CD4-positive, alpha-beta memory T cell (primary cell): Measurements from ENCODE around the gene POM121C. TPM values are rescaled to one million over a fixed set of nuclear protein-coding genes. Genes with fewer than 3 reads are reported as not detected.
"Not testable (repeated sequence)": the region's sequence is repeated elsewhere in the genome, so short reads cannot be mapped to it uniquely, and the experiment has no call there.

Experiments used
- CTCF ChIA-PET: fragments of 350-600 bp; sonication (Branson Sonifier 250); formaldehyde crosslinking; loops from one replicate; lab custom pipeline; 2021; ENCODE audit warnings: inconsistent platforms; ENCODE audit not compliant: partially characterized antibody; lab: Charles Lee
- POLR2A ChIA-PET: fragments of 350-600 bp; sonication (Branson Sonifier 250); formaldehyde crosslinking; loops from one replicate; lab custom pipeline; 2021; ENCODE audit not compliant: partially characterized antibody; lab: Charles Lee
- DNase-seq, 5 donors: peaks; one replicate each; pipeline versions ENCODE4 v3.0.0 to v3.0.0-alpha.2; 2020 to 2022; ENCODE audit warnings: mixed read lengths in 1 of 5
- H3K27ac ChIP-seq: one replicate; pipeline ENCODE4 v1.7.0; 2013; ENCODE audit warnings: low read depth, low read length
- H3K27me3 ChIP-seq: 2 replicates; pipeline ENCODE4 v1.7.0; 2013; ENCODE audit warnings: mild to moderate bottlenecking, low read length, moderate library complexity; ENCODE audit not compliant: insufficient read depth
- H3K36me3 ChIP-seq: 2 replicates; pipeline ENCODE4 v1.7.0; 2013; ENCODE audit warnings: mild to moderate bottlenecking, low read length, moderate library complexity; ENCODE audit not compliant: insufficient read depth
- H3K4me1 ChIP-seq: 2 replicates; pipeline ENCODE4 v1.7.0; 2013; ENCODE audit warnings: mild to moderate bottlenecking, low read length, moderate library complexity; ENCODE audit not compliant: insufficient read depth
- H3K4me3 ChIP-seq, 2 donors: one replicate each; pipeline ENCODE4 v1.7.0; 2013; ENCODE audit warnings: low read length in 2 of 2, mild to moderate bottlenecking in 1 of 2
- H3K9me3 ChIP-seq, 2 donors: one replicate each; pipeline ENCODE4 v1.7.0; 2013; ENCODE audit warnings: low read length in 2 of 2, control low read depth in 1 of 2; ENCODE audit not compliant: control insufficient read depth in 1 of 2
- H3K27ac Mint-ChIP-seq, 7 donors: one replicate each; pipeline ENCODE4 v1.8.0; 2020 to 2021; ENCODE audit warnings: mixed read lengths in 7 of 7, mild to moderate bottlenecking in 6 of 7, inconsistent platforms in 3 of 7, moderate library complexity in 3 of 7
- H3K27me3 Mint-ChIP-seq, 2 donors: one replicate each; pipeline ENCODE4 v1.8.0; 2020 to 2021; ENCODE audit warnings: mixed read lengths in 2 of 2
- H3K36me3 Mint-ChIP-seq, 2 donors: one replicate each; pipeline ENCODE4 v1.8.0; 2020 to 2021; ENCODE audit warnings: mixed read lengths in 2 of 2, inconsistent platforms in 1 of 2, mild to moderate bottlenecking in 1 of 2
- H3K4me1 Mint-ChIP-seq, 4 donors: one replicate each; pipeline ENCODE4 v1.8.0; 2020 to 2021; ENCODE audit warnings: mixed read lengths in 4 of 4, mild to moderate bottlenecking in 1 of 4
- H3K4me3 Mint-ChIP-seq, 8 donors: one replicate each; pipeline ENCODE4 v1.8.0; 2020 to 2021; ENCODE audit warnings: mixed read lengths in 8 of 8, mild to moderate bottlenecking in 7 of 8, moderate library complexity in 6 of 8, inconsistent platforms in 3 of 8
- H3K9me3 Mint-ChIP-seq, 8 donors: one replicate each; pipeline ENCODE4 v1.8.0; 2020 to 2021; ENCODE audit warnings: mixed read lengths in 8 of 8, mild to moderate bottlenecking in 5 of 8, inconsistent platforms in 3 of 8, moderate library complexity in 1 of 8
- intact Hi-C: fragments of 100-400 bp; cut with micrococcal nuclease; formaldehyde crosslinking; loops from one replicate; pipeline ENCODE4 v1.15.1; 2023
- polyA plus RNA-seq, 2 donors: library from polyadenylated mRNA; unstranded; fragments of 300-500 nt; fragmentation: Illumina TruSeq; gene quantifications; one replicate each; pipeline ENCODE4 v1.2.3, GENCODE V29; 2021
- total RNA-seq, 2 experiments: library from RNA; stranded (reverse); gene quantifications; one replicate each; pipeline ENCODE4 v1.2.3, GENCODE V29; 2021

POM121C gene
- total and polyA plus RNA-seq, 4 experiments from 2014 or later, result 4.2 to 85.3 (median 54.8) TPM

DNA sequence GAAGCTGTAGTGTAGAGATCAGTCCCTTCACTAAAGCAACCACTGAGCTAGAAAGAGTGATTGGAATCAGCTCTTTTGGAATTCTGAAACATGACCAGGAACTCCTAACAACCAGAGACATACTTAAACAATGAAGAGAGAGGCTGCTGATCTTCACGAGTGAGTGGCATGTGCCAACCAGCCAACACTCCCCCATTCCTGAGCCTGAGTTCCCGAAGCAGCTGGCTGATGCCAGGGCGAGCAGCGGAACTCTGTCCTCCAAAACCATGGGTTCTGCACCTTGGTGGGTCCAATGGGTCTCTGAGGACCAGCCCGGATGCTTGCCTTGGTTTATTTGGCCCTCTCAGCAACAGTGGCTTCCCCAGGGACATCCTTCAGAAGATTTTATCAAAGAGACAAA is 25.6 kb downstream of the POM121C start:
- H3K4me3 ChIP-seq, H3K4me1 Mint-ChIP-seq, intact Hi-C loops, H3K9me3 ChIP-seq, POLR2A ChIA-PET, H3K9me3 Mint-ChIP-seq, CTCF ChIA-PET, H3K36me3 Mint-ChIP-seq, H3K36me3 ChIP-seq, H3K27me3 Mint-ChIP-seq, H3K27ac ChIP-seq, DNase-seq, H3K27me3 ChIP-seq, H3K4me1 ChIP-seq: not testable (repeated sequence)
- H3K4me3 Mint-ChIP-seq, result peak overlapping the region in 1 of 8 donors; percentile 61
- peak overlapping the region in 2 of 7 donors; percentile 36 to 70 for H3K27ac Mint-ChIP-seq

DNA sequence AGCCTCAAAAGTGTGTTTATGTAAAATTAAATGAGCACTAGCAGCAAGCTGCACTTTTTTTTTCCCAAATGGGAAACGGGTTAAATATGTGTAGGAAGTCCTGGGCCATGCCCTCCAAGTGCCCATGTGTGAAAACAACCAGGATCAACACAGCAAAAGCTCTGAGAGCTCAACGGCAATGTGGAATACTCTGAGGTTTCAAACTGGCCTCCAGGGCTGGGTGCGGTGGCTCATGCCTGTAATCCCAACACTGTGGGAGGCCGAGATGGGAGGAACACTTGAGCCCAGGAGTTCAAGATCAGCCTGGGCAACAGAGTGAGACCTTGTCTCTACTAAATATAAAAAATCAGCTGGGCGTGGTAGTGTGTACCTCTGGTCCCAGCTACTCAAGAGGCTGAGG is 28.1 kb downstream of the POM121C start:
- not testable (repeated sequence) for H3K27me3 Mint-ChIP-seq, H3K36me3 Mint-ChIP-seq

GRCh38 chr7:75456403-75456802 is 29.7 kb downstream of the POM121C start:
- H3K27ac ChIP-seq, CTCF ChIA-PET, H3K27ac Mint-ChIP-seq, H3K36me3 Mint-ChIP-seq, H3K4me1 ChIP-seq, H3K27me3 Mint-ChIP-seq, H3K4me1 Mint-ChIP-seq, H3K36me3 ChIP-seq, DNase-seq, H3K9me3 Mint-ChIP-seq, H3K9me3 ChIP-seq, H3K4me3 ChIP-seq, POLR2A ChIA-PET, H3K4me3 Mint-ChIP-seq, H3K27me3 ChIP-seq, intact Hi-C loops: not testable (repeated sequence)

More for the DNA sequence above, 28.1 kb downstream of the POM121C start:
- H3K4me1 ChIP-seq, H3K4me3 Mint-ChIP-seq, POLR2A ChIA-PET, H3K9me3 ChIP-seq, H3K36me3 ChIP-seq, CTCF ChIA-PET, H3K27ac ChIP-seq, H3K4me1 Mint-ChIP-seq, H3K27ac Mint-ChIP-seq, DNase-seq, intact Hi-C loops, H3K9me3 Mint-ChIP-seq, H3K27me3 ChIP-seq, H3K4me3 ChIP-seq: not testable (repeated sequence)

DNA sequence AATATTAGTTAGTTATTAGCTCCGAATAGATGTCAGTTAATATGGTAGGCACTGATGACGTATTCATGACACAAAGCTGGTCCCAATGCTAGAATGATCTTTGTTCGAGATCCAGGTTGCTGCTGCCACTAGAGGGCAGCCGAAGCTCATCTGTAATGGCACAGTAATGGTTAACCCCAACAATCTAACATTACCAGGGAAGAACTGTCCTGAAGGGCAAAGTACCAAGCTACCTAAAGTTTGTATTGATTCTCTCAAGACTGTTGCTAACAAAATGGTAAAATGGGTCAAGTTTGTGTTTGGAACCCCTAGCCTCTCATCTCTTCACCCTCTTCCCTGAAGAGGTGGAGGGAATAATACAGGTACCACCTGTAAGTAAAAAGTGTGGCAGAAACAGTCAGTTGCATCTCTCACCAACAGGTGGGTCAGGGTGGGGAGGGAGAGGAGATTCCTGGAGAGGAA is 33.6 kb downstream of the POM121C start:
- H3K27me3 ChIP-seq, H3K4me3 ChIP-seq, H3K4me1 ChIP-seq, H3K9me3 ChIP-seq, intact Hi-C loops, H3K4me1 Mint-ChIP-seq, H3K9me3 Mint-ChIP-seq, H3K36me3 ChIP-seq, POLR2A ChIA-PET, H3K4me3 Mint-ChIP-seq, H3K27ac Mint-ChIP-seq, H3K27me3 Mint-ChIP-seq, H3K36me3 Mint-ChIP-seq, H3K27ac ChIP-seq: not testable (repeated sequence)
- DNase-seq, result peak in 3 of 5 donors; percentile 11 to 21 (median 19)
- CTCF ChIA-PET, result interaction anchor here (1.7 kb wide), 1 partner anchor 309 kb away, joined by 3 read pairs; no protein-coding TSS in a partner anchor

GRCh38 chr7:75449946-75450345 is 36.2 kb downstream of the POM121C start:
- H3K4me3 ChIP-seq, H3K27me3 Mint-ChIP-seq, intact Hi-C loops, DNase-seq, H3K9me3 ChIP-seq, H3K4me1 ChIP-seq, CTCF ChIA-PET, H3K27me3 ChIP-seq, H3K4me1 Mint-ChIP-seq, POLR2A ChIA-PET, H3K4me3 Mint-ChIP-seq, H3K36me3 Mint-ChIP-seq, H3K36me3 ChIP-seq, H3K27ac Mint-ChIP-seq, H3K27ac ChIP-seq, H3K9me3 Mint-ChIP-seq: not testable (repeated sequence)

- H3K9me3 ChIP-seq, intact Hi-C loops, H3K27me3 Mint-ChIP-seq, POLR2A ChIA-PET, CTCF ChIA-PET, H3K27me3 ChIP-seq, H3K9me3 Mint-ChIP-seq: not testable (repeated sequence)
- H3K4me1 Mint-ChIP-seq, result peaks cover 6 to 26% (median 17%) of the 10 kb centered on the region in 4 donors
- H3K36me3 Mint-ChIP-seq, result peaks cover 20 to 29% of the 10 kb centered on the region in 2 donors
- H3K4me3 Mint-ChIP-seq, result peak overlapping the region; percentile 93 to 99 (median 96)
- Histone ChIP-seq H3K4me1 (peaks cover 12% of the 10 kb centered on the region), H3K4me3 (peak overlapping the region in 1 of 2 donors; percentile 55), H3K27ac (peak overlapping the region; percentile 61), H3K36me3 (peaks cover 25% of the 10 kb centered on the region)
- peak overlapping the region; percentile 93 to 99 (median 98) for H3K27ac Mint-ChIP-seq
- DNase-seq, result peak; percentile 46 to 72 (median 58)
Observed at GRCh38 chr7:75442465-75443111, 43.5 kb downstream of the POM121C start.

- peak in 1 of 5 donors; percentile 12 for DNase-seq
Observed at GRCh38 chr7:75442101-75442464, 44.0 kb downstream of the POM121C start.

More at GRCh38 chr7:75442101-75442464, 44.0 kb downstream of the POM121C start:
- Mint-ChIP-seq H3K27ac (peak overlapping the region; percentile 79 to 96 (median 91)), H3K4me3 (peak overlapping the region; percentile 84 to 93 (median 88)), H3K4me1 (peaks cover 6 to 26% (median 17%) of the 10 kb centered on the region in 4 donors), H3K36me3 (peaks cover 25 to 33% of the 10 kb centered on the region in 2 donors)
- CTCF ChIA-PET, POLR2A ChIA-PET, H3K9me3 ChIP-seq, H3K4me3 ChIP-seq, intact Hi-C loops, H3K27me3 Mint-ChIP-seq, H3K9me3 Mint-ChIP-seq, H3K27me3 ChIP-seq: not testable (repeated sequence)
- H3K27ac ChIP-seq, result peak overlapping the region; percentile 9
- peaks cover 29% of the 10 kb centered on the region for H3K36me3 ChIP-seq
- H3K4me1 ChIP-seq, result peaks cover 12% of the 10 kb centered on the region
